ENCODE data around the gene RSBN1L. TPM values are rescaled to one million over a fixed set of nuclear protein-coding genes. Genes with fewer than 3 reads are reported as not detected.

RSBN1L gene
- total RNA-seq, 1 donor from 2014 or later = 7.8 TPM

DNA sequence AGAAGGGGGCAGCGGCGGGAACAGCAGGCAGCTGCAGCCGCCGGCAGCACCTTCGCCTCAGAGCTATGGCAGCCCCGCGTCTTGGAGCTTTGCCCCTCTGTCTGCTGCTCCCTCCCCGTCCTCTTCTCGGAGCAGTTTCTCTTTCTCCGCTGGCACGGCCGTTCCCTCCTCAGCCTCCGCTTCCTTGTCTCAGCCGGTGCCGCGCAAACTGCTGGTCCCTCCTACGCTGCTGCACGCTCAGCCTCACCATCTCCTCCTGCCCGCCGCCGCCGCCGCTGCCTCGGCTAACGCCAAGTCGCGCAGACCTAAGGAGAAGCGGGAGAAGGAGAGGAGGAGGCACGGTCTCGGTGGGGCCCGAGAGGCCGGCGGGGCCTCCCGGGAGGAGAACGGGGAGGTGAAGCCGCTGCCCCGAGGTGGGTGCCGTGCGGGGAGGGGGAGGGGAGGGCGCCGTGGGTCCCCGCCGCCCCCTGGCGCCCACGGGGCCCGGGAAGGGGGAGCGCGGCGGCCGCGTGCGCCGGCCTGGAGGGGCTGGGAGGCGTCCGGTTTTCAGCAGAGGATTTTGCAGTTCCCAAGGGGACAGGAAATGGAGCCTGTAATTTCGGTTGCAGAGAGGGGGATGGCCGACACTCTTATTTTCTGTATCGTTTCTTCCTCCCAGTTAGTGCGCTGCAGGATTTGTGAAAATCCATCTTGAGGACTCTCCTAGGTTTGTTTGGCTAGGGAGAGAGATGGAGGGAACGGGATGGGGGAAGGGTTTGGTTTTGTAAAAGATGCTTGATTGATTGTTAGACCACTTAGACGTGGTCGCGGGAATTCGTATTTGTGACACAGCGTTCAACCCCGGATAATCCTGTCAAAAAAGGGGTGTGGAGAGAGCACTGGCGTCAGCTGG is 630 bp downstream of the RSBN1L start:
- peaks cover 85% of the 10 kb centered on the region for H3K4me1 ChIP-seq
- intact Hi-C loops (cut with micrococcal nuclease) = no loop called here
- H3K36me3 ChIP-seq = no peaks in the 10 kb centered on the region
- TF ChIP-seq, protein P1, sequence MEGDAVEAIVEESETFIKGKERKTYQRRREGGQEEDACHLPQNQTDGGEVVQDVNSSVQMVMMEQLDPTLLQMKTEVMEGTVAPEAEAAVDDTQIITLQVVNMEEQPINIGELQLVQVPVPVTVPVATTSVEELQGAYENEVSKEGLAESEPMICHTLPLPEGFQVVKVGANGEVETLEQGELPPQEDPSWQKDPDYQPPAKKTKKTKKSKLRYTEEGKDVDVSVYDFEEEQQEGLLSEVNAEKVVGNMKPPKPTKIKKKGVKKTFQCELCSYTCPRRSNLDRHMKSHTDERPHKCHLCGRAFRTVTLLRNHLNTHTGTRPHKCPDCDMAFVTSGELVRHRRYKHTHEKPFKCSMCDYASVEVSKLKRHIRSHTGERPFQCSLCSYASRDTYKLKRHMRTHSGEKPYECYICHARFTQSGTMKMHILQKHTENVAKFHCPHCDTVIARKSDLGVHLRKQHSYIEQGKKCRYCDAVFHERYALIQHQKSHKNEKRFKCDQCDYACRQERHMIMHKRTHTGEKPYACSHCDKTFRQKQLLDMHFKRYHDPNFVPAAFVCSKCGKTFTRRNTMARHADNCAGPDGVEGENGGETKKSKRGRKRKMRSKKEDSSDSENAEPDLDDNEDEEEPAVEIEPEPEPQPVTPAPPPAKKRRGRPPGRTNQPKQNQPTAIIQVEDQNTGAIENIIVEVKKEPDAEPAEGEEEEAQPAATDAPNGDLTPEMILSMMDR (IDR thresholded peaks at IDR 0.05; ENCODE audit: borderline replicate concordance) = no peak
- H3K27ac ChIP-seq (replicated peaks) = peak overlapping the region; percentile 95
- DNase-seq = peak; percentile 39
- no peaks in the 10 kb centered on the region for H3K27me3 ChIP-seq (ENCODE audit: low read depth)
- peak overlapping the region; percentile 88 for H3K4me3 ChIP-seq
- H3K9me3 ChIP-seq (replicated peaks) = no peaks in the 10 kb centered on the region

DNA sequence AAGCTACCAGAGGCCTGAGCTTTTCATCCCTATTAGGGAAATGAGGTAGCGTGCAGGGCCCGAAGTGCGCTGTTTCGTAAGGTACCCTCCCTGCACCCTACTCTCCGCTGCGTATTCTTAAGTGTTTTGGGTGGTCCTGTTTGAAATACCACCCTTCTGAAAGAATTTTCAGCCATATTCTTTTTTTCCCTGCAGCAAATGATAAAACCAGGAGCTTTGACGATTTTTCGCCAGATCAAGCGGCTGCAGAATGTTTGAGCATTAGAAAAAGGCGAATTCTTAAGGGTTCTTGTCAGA is 1.2 kb downstream of the RSBN1L start:
- Histone ChIP-seq H3K36me3 (no peaks in the 10 kb centered on the region), H3K27ac (replicated peaks) (peak overlapping the region; percentile 95), H3K4me3 (peak overlapping the region; percentile 88), H3K4me1 (peaks cover 84% of the 10 kb centered on the region), H3K27me3 (ENCODE audit: low read depth) (no peaks in the 10 kb centered on the region), H3K9me3 (replicated peaks) (no peaks in the 10 kb centered on the region)
- TF ChIP-seq, protein P1 (IDR thresholded peaks at IDR 0.05; ENCODE audit: borderline replicate concordance) = no peak
- peak; percentile 40 for DNase-seq
- intact Hi-C loops (cut with micrococcal nuclease) = no loop called here

DNA sequence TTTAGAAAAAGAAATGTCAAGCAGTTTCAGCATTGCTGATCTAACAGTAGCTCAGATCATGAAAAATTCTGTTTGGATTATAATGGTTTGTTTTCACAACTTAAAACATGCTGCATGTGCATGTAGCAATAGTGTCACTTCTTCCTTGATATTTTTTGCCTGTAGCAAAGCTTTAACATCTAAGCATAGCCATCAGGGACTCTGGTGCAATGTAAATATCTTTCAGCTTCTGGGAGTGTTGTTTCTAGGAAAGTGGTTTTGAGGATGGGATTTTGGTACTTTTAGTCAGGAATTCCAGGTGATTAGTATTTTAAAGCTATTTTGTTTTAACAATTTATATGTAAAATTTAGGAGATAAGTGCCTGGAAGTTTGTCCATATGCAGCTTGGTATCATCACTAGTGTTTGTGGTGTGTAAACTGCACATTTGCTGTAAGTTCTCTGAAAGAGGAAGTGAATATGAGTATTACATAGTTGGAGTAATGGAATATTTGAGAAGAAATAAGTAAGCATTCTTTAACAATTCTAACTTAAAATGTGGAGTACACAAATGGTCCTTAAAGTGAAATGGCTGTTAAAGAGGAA is 1.9 kb downstream of the RSBN1L start:
- no peak for DNase-seq
- H3K4me1 ChIP-seq = peaks cover 84% of the 10 kb centered on the region
- H3K27ac ChIP-seq (replicated peaks) = peak overlapping the region; percentile 95
- H3K9me3 ChIP-seq (replicated peaks) = no peaks in the 10 kb centered on the region
- TF ChIP-seq, protein P1 (IDR thresholded peaks at IDR 0.05; ENCODE audit: borderline replicate concordance) = no peak
- H3K27me3 ChIP-seq (ENCODE audit: low read depth) = no peaks in the 10 kb centered on the region
- H3K4me3 ChIP-seq = peak overlapping the region; percentile 88
- H3K36me3 ChIP-seq = no peaks in the 10 kb centered on the region
- intact Hi-C loops (cut with micrococcal nuclease) = no loop called here

DNA sequence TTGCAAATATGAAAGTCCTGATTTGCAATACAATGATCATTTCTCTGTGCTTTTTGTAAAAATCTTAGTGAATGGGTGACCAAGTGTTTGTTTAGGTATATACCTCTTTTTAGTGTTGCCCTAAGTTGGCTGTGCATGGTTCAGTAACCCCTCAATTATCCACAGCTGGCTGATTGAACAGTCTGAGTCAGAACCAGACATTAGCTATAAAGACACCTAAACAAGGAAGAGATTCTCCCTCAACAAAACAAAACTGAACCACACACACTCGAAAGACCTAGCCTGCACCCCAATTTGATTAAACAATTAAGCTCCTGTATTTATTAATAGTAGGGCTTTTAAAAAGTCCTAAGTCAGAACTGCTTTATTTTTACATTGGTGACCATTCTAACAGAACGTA is 2.8 kb downstream of the RSBN1L start:
- peak overlapping the region; percentile 88 for H3K4me3 ChIP-seq
- intact Hi-C loops (cut with micrococcal nuclease) = no loop called here
- peaks cover 83% of the 10 kb centered on the region for H3K4me1 ChIP-seq
- no peak for DNase-seq
- peak overlapping the region; percentile 95 for H3K27ac ChIP-seq (replicated peaks)
- H3K27me3 ChIP-seq (ENCODE audit: low read depth) = no peaks in the 10 kb centered on the region
- TF ChIP-seq, protein P1 (IDR thresholded peaks at IDR 0.05; ENCODE audit: borderline replicate concordance) = no peak
- H3K36me3 ChIP-seq = no peaks in the 10 kb centered on the region
- H3K9me3 ChIP-seq (replicated peaks) = no peaks in the 10 kb centered on the region

DNA sequence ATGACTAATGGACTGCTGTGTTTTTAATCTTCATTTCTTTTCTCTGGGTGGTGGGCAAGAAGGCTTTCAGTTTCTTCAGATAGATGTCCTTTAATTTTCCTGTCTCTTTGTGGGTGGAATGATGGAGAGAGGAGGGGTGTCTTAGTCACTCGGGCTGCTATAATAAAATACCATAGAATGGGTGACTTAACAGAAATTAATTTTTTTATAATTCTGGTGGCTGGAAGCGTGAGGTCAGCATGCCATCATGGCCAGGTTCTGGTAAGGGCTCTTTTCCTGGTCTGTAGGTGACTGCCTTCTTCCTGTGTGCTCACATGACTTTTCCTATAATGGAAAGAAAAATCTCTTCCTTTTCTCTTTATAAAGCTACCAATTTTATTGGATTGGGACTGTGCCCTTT is 6.3 kb downstream of the RSBN1L start:
- H3K9me3 ChIP-seq (replicated peaks) = no peaks in the 10 kb centered on the region
- intact Hi-C loops (cut with micrococcal nuclease) = no loop called here
- no peak overlapping the region for H3K4me3 ChIP-seq
- no peaks in the 10 kb centered on the region for H3K27me3 ChIP-seq (ENCODE audit: low read depth)
- TF ChIP-seq, protein P1 (IDR thresholded peaks at IDR 0.05; ENCODE audit: borderline replicate concordance) = no peak
- peaks cover 10% of the 10 kb centered on the region for H3K36me3 ChIP-seq
- no peak overlapping the region for H3K27ac ChIP-seq (replicated peaks)
- peaks cover 59% of the 10 kb centered on the region for H3K4me1 ChIP-seq
- no peak for DNase-seq
